Cardiac septum (tissue), 1 donor: ENCODE measurements around the gene C11orf54. TPM values are rescaled to one million over a fixed set of nuclear protein-coding genes. Genes with fewer than 3 reads are reported as not detected.

Experiments used
- DNase-seq: peaks from one replicate; pipeline ENCODE4 v3.0.0-alpha.2; 2020; ENCODE audit warnings: low spot score
- intact Hi-C: fragments of 100-400 bp; cut with DNase I; formaldehyde crosslinking; loops from one replicate; pipeline ENCODE4 v1.14.0; 2022
- long read RNA-seq: library from polyadenylated mRNA; unstranded; transcript quantifications from one replicate; pipeline ENCODE4 v2.0.0, GENCODE V29; 2021
- total RNA-seq: library from RNA; stranded (reverse); fragmentation: NEBNext Ultra II Directional; extraction: Animal tissue kit (Norgen Biotek cat#: 25700); gene quantifications from one replicate; pipeline ENCODE4 v1.2.1, GENCODE V29; 2021
- donor health status: DM: no; HTN: no; CAD: no.

The C11orf54 gene
- 19.9 TPM for total RNA-seq
- long read RNA-seq, transcript C11orf54-214 (8 exons, 2,442 nt): minor isoform, 7 of 39 reads
- long read RNA-seq, transcript C11orf54-202 (9 exons, 1,733 nt): major isoform, 15 of 39 reads
- long read RNA-seq, partial matches to known transcripts: 0 of 39 reads
- long read RNA-seq, other reads (novel, unspliced or antisense): 13 of 39 reads

DNA sequence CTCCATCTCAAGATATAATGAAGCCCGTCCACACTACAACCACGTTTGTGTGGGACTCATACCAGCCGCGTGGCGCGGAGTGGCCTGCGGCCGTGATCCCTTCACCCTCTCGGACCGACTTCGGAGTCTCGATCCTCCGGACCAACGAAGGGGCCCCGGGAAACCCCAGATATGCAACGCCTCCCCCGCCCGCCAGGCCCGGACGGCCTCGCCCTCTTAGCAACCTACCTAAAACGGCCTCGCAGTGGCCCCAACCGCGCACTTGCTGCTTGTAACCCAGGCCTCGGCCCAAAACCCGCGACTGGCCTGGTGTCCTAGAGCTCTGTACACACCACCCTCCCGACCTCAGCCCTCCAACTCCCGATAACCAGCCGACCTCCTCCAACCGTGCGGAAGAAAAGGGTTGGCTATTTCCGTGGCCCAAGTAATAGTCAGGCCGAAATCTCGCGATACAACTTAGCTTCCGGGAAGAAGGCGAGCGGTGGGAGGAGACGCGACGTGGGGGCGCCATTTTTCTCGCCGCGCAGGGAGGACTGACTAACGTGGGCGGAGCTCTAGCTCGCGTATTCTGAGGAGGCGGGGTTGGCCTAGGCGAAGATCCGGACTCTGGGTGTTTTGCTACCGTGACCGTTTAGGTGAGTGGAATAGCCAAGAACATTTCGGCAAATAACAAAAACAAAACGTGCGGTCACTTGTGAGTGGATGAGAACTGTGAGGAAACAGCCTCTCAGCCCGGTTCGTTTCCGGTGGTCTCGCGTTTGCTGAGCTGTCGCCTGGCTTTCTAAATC, at the start of gene C11orf54, which contains the start of gene TAF1D:
Gene C11orf54, plus strand, starts transcription at position 579 of the 788 bp plus-strand sequence. CDS start 5,722 bp downstream, outside the sequence.
Gene TAF1D, minus strand, starts transcription at position 402 of the 788 bp plus-strand sequence. CDS start 2,191 bp downstream, outside the sequence.
- peak; percentile 98 for DNase-seq

DNA sequence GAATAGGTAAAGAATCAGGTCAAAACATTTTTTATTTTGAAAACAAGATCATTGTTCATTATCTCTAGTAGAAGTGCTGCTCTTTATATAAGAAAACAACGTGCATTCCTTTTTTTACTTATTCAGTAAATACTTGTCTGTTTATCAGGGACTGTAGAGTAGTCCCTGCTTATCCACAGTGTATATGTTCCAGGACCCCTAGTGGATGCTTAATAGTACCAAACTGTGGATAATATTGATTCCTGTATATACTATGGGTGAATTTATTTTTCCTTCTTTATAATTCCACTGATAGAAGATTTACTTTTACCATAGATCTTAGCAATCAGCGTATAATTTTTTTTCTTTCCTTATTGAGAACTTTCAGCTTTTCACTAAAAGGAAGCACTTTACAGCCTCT, 47.4 kb upstream of the C11orf54 start:
- DNase-seq: no peak
- intact Hi-C loops: no loop called here

More for the DNA sequence above, at the start of gene C11orf54, which contains the start of gene TAF1D:
- intact Hi-C loops: loop anchor here (2.0 kb wide), 1 partner anchor 44 kb away; the partner anchor contains the start of gene MED17

DNA sequence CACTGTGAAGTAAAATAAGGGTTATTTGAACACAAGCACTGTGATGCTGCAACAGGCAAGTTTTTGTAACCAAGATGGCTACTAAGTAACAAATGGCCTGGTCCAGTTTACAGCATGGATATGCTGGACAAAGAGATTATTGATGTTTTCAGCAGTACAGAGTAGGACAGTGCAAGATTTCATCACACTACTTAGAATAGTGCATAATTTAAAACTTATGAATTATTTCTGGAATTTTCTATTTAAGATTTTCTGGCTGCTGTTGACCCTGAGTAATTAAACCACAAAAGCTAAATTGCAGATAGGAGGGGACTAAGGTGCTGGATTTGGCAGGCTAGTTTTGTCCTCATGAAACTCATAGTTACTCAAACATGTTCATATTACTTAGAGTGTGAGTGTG, 46.9 kb upstream of the C11orf54 start:
- no peak for DNase-seq
- intact Hi-C loops: no loop called here

DNA sequence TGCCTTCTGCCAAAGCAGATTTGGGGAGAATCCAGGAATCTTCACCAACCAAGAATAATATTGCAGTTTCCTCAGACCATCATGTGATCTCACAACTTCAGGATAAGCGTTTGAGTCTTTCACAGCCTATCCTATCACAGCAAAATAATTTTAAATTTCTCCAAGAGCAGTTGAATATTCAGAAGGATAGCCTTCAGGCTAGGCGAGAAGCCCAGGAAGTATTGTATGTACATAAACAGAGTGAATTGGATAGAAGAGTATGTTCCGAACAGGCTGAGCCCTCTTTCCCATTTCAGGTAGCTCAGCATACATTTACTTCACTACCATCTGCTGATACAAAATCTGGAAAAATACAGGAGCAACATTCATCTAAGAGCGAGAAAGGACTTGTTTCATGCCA, 43.9 kb upstream of the C11orf54 start:
- no peak for DNase-seq
- intact Hi-C loops: no loop called here

DNA sequence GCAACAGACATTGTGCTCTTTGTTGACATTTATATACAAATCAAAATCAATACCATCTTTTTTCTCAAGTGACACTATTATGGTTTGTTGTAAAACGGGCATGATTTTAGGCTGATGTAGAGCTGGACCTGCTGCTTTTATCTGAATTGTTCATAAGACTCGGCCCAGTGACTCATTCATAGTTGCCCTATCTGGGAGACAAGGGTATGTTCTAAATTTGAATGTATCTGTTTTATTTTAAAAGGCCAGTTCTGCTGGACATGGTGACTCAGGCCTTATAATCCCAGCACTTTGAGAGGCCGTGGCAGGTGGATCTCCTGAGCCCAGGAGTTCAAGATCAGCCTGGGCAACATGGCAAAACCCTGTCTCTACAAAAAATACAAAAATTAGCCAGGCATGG, 40.6 kb upstream of the C11orf54 start:
- intact Hi-C loops: no loop called here

DNA sequence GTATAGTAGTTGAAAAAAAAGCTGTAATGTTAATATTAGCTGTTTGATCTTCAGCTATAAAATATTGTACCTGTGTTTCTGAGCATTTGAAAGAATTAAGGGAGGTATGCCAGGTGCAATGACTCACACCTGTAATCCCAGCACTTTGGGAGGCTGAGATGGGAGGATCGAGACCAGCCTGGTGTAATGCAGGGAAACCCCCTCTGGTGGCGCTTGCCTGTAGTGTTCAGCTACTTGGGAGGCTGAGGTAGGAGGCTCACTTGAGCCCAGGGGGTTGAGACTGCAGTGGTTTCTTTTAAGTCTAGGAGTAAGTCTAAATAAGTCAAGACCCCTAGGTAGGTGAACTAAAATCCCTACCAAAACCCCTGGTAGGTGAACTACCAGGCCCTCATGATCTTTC, 37.2 kb upstream of the C11orf54 start:
- intact Hi-C loops: no loop called here
- no peak for DNase-seq

More for the DNA sequence above, 40.6 kb upstream of the C11orf54 start:
- no peak for DNase-seq

DNA sequence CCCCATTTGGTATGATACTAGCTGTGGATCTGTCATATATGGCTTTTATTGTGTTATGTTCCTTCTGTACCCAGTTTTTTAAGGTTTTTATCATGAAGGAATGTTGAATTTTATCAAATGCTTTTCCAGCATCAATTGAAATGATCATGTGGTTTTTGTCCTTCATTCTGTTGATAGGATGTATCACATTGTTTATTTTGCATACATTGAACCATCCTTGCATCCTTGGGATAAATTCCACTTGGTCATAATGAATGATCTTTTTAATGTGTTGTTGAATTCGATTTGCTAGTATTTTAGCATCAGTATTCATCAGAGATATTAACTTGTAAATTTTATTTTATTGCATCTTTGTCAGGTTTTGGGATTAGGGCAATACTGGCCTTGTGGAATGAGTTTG, 31.2 kb upstream of the C11orf54 start:
- intact Hi-C loops: no loop called here
- no peak for DNase-seq

DNA sequence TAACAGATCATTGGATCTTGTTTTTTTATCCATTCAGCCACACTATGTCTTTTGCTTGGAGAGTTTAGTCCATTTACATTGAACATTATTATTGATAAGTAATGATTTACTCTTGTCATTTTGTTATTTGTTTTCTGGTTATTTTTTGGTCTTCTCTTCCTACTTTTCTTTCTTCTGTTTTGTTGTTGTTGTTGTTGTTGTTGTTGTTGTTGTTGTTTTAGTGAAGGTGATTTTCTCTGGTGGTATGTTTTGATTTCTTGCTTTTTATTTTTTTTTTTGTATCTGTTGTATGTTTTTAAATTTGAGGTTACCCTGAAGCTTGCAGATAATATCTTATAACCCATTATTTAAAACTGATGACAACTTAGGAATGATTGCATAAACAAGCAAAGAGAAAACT, 28.8 kb upstream of the C11orf54 start:
- DNase-seq: no peak
- intact Hi-C loops: no loop called here

DNA sequence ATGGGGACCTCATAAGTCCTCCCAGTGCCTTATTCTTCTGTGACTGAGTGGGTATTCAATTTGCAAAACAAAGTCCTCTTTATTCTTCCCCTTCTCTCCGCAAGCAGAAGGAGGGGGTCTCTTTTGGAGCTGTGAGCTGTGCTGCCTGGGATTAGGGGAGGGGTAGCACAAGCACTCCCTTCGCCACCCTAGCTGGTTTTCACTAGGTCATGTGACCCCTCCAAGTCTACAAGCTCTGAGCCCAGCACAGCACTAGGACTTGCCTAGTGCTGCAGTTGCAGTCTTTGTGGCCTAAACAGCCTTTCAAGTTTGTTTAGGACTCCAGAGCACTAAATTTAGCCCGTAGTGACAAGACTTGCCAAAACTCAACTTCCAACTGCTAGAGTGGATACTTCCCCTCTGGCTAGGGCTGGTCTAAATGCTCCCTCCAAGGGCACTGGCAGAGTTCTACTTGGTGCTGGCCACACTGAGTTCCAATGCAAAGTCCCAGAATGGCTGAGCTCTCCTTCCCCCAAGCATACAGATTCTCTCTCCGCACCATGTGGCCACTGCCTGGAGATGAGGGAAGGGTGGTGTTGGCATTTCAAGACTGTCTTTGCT, 25.6 kb upstream of the C11orf54 start:
- no peak for DNase-seq
- intact Hi-C loops: no loop called here

DNA sequence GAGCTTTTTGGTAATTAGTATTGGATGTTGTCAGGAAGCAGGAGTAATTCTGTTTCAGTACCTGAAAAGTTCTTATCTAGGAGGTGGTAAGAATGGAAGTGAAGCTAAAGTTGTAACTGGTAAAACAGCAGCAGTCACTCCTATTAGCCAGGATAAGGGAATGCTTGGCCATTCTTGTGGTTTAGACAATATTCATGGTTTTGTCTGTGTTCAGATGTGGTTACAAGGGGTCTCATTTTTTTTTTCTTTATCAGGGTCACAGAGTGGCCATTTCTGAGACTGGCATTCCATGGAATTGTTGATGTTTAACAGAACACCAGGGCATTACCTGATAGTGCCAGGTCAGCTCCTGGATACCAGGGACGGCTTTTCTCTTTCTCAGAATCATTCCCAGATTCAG, 24.0 kb upstream of the C11orf54 start:
- no peak for DNase-seq
- intact Hi-C loops: no loop called here

DNA sequence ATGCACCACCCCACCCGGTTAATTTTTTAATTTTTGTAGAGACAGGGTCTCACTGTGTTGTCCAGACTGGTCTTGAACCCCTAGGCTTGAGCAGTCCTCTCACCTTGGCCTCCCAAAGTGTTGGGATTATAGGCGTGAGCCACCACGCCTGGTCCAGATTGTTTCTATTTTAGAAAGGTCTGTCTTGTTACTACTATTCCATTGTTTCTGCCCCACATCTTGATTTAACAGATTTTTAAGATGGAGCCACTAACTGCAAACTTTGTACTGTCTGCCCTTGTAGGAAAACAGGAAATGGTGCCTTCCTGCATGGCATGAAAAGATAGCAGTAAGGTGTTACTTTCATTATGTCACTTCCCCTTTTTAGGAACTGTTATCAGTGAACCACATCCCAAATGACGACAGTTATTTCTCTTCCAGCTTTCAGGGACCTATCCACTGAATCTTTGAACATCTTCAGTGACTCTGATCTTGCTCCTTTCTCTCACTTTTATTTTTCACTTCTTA, 23.4 kb upstream of the C11orf54 start:
- DNase-seq: no peak
- intact Hi-C loops: no loop called here

DNA sequence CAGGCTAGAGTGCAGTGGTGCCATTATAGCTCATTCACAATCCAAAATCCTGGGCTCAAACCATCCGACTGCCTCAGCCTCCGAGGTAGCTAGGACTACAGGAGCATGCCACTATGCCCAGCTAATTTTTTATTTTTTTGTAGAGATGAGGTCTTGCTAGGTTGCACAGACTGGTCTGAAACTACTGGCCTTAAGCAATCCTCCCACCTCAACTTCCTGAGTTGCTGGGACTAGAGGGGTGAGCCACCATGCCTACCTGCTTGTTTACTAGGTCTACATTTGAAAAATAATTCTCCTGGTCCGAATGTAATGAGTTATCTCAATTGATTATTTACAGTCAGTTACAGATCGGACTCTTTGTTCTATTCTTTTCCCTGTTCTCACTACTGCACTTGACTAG, 22.2 kb upstream of the C11orf54 start:
- no peak for DNase-seq
- intact Hi-C loops: no loop called here

DNA sequence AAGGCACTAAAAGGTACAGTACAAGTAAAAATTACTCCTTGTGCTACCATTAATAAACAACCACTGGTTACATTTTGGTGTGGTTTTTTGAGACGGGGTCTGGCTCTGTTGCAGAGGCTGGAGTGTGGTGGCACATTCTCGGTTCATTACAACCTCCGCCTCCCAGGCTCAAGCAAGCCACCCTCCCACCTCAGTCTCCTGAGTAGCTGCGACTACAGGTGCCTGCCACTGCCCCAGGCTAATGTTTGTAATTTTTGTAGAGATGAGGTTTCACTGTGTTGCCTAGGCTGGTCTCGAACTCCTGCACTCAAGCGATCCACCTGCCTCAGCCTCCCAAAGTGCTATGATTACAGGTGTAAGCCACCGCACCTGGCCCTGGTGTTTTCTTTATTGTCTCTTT, 20.9 kb upstream of the C11orf54 start:
- DNase-seq: no peak
- intact Hi-C loops: no loop called here

DNA sequence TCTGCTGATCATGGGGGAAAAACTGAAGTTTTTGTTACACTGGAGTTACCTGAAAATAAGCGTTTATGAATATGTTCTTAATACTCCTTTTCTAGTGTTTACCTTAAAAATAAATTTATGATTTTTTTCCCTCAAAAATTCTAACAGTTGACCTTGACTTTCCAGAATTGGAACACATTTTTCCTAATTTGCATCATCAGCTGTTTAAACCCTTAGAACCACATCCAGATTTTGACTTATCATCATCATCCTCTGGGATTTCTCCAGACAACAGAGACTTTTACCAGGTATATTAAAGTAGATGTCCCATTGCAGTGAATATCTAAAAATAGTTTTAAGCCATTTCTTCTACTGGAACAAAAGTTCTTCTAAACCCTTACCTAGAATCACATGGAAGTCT, 17.4 kb upstream of the C11orf54 start:
- DNase-seq: no peak
- intact Hi-C loops: no loop called here

DNA sequence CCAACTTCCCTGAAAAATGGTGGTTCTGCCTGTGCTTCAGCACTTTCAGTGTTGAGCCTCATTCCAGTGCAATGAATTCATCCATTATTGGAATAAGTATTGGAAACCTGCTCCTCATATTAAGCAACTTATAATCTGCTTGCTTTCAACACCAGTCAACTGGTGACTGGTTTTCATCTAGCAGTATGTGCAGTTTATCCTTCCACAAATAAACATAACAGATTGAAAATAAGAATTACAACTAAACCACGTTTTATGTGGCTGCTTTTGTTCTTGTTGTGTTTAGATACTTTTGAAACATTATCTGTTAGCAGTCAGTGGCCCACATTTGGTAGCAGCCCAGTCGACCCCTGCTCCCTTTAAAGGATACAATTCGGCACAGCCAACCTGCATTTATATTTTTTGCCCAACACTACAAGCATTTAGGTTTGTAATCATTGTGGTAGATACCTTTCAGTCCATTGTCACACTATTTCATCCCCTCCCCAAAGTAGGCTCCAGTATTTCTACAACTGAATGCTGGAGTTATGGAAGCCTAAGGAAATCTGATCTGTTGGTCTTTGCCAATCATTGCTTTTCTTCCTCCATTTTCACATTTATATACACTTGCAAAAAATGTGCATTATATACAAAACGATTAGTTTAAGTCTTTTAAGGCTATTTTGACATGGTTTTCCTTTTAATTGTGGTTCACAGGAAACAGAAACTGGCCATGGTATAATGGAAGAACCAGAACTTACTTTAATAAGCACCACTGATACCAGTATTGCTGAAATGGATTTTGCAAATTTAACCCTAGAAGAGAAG, 13.3 kb upstream of the C11orf54 start:
- no peak for DNase-seq
- intact Hi-C loops: no loop called here

DNA sequence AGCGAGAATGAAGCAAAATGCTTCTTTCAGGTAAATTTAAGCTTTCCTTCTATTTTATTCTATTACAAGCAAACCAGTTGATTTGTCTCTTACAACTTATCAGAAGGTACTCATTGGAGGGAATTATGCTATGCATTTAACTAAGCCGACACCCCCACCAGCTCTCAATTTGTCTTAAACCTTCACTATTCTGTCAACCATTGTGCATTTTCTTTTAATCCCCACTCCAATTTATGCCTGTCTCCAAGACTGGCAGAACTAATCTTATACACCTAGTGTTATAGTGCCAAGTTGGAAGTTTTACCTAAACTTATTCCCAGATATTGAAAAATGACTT, 12.7 kb upstream of the C11orf54 start:
- intact Hi-C loops: no loop called here
- DNase-seq: no peak

DNA sequence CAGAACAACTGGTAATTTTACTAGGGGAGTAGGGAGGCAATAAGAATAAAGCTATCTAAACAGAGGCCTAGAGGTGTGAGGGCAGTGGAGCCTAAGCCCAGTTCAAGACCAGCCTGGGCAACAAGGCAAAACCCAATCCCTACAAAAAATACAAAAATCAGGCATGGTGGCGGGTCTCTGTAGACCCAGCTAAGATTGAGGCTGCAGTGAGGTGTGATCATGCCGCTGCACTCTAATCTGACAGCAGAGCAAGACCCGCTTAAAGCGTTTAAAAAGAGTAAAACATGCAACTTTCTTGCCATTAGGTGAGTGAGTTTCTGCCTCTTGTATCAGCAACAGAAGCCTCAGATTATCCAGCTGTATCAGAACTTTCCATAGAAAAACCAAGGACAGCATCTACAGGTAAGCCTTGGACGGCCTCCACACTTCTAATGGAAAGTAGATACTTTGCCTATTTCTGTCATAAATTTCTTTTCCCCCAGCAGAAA, 12.3 kb upstream of the C11orf54 start:
- intact Hi-C loops: no loop called here
- DNase-seq: no peak

DNA sequence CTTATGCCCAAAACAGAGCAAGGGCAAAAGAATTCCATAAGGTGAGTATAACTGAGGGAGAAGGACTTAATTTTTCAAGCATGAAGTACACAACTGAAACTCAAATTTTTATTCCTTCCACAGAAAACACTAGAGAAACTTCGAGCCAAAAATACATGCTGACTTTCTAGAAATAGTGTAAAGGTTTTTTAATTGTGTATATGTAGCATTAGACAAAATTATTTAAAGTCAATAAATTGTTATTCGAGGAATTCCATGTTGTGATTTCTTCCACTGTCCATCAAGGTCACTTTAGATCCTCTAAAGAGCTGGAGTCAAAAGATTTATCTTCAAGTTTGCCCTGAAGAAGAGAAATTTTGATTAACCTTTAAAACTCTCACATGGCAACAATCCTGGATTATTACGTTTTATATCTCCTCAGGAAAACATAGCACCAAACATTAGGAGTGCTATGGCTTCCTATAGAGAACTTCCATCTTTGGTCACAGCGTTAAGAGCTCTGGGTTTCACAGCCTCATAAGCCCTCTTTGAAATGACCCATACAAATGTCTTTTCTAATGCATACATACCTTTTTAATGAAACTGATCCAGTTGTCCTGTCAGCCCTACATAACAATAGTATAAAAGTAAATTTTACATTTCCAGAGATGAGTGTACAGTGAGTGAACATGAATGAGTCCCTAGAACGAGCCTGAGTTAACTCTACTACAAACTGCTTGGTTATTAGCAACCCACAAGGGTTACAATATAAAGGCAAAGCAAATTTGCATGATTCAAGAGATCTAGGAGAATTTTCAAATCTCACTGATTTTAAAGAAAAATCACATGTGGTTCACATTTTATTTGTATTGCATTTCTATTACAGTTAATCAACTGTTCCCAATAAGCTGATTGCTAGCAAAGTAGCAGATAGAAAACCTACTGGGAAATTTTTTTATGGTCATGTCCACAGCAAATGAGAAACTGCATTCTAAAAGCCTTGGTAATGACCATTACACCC, 11.1 kb upstream of the C11orf54 start:
- intact Hi-C loops: no loop called here
- DNase-seq: no peak
